Stimulated activated CD4-positive, alpha-beta T cell treated with anti-CD3 and anti-CD28 coated beads, Interleukin-12 subunit alpha, Interleukin-12 subunit beta, amount 100 ng/mL, for 24 hours (primary cell): ENCODE data around the gene EPHB1.
"Not testable (repeated sequence)": the region's sequence is repeated elsewhere in the genome, so short reads cannot be mapped to it uniquely, and the experiment has no call there.

Source experiments
- DNase-seq, 2 experiments: peaks; one replicate each; pipeline ENCODE4 v3.0.0-alpha.2; 2020; ENCODE audit warnings: low read depth in 2 of 2

The EPHB1 gene

DNA sequence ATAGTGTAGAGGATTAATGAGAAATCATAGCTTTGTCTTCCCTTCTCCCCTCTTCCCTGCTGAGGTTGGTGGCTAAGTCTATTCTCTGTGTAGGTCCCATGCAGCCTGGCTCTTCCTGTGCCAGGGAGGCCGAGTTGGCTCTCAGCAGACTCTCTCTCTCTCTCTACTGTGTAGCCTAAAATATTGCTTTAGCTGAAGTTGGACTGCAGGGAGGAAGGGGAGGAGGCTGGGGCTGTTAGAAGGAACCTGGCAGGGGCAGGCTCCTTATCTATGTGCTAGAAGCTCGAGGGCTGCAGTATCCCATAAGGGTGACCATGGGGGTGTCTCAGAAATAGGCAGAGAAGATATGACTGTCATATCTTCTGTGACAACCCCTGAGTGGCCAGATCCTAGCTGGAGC lies 160.8 kb downstream of the EPHB1 start:
- no peak for DNase-seq

DNA sequence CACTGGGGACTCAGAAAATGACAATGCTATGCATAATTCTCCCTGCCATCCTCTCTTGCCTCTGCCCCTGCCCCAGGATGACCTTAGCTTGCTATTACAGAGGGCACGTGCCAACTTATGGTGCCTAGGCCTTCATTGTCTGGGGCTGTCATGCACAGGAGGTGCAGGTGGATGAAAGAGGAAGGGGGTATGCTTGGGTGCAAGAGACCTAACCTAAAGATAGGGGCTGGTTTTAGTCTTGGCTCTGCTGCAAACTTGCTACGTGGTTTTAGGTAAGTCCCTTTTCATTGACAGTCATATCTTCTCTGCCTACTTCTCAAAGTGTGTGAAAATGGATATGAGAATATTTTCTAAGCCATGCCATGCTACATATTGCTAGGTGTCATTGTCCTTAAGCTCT lies 161.3 kb downstream of the EPHB1 start:
- no peak for DNase-seq

DNA sequence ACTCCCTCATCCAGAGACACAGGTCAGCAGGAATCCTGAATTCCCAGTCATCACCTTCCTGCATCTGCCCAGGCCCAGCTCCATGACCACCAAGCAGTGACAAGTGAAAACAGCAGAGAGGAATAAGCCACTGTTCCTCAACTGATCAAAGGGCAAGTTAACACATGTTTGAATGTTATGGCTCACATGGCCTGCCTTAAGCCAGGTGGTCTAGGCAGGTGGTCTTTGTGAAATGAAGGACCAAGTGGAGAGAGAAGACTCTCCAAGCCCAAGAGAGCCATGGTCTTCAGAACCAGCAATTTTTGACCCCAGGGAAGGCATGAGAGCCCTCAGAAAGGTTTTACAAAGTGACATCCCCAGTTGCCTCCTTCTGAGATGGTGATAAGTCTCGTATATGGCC lies 161.8 kb downstream of the EPHB1 start:
- no peak for DNase-seq

DNA sequence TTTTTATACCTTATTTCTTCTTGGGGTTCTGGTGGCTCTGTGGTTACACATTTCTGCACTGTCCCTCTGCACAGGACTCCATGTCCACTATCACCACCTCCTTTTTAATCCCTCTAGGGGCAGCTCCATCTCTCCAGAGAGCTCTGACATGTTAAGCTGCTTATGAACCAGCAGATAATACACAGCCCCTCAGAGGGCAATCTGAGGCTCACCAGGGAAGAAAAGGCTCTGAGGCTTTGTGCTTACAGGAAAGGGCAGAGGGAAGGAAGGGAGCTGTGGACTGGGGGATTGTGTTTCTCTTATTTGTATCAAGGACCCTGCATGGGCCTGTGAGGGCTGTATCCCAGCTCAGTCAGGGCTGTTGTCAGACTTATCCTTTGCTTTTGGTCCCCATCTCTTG lies 164.5 kb downstream of the EPHB1 start:
- no peak for DNase-seq

DNA sequence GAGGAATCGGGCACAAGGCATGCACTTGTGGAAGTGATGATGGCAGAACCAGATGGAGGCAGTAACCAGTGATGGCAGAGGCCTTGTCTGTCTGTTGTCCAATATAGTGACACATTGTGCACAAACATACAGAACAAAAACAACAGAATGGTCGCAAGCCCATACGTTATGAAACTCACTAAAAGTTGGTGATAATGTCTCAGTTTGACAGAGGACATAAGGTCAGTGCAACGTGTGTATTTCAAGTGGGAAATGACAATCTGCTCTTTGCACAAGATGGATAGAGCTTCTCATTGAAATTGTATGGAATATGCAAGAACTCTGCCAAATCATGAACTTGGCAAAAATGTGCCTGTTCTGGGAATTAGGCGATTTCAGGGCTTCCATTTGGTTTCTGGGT lies 169.2 kb downstream of the EPHB1 start:
- no peak for DNase-seq

DNA sequence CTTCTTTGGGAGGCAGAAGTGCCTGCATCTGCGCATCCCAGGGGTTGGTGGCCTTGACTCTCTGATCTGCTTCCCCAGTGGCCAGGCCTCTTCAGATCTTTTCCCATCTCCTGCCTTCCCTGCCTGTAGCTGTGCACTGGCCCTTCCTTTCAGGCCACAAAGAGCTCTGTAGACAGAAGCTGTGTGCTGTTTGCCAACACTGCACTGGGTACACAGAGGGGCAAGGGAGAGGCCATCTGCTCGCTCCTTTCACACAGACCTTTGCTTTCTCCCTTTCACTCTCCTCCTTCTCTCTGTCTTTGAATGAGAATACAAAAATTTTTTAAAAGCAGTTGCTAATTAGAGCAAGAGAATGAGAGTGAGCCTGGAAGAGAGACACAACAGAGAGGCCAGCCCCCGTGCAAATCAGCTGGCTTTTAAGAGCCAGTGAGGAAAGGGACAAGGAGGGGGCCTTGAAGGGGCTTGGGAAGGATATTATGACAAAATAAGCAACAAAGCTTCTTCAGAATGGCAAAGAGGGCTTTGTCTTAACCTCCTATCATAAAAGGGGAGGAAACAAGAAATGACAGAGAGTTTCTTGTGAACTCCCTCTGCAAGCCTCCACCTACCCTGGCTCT lies 170.9 kb downstream of the EPHB1 start:
- no peak for DNase-seq

DNA sequence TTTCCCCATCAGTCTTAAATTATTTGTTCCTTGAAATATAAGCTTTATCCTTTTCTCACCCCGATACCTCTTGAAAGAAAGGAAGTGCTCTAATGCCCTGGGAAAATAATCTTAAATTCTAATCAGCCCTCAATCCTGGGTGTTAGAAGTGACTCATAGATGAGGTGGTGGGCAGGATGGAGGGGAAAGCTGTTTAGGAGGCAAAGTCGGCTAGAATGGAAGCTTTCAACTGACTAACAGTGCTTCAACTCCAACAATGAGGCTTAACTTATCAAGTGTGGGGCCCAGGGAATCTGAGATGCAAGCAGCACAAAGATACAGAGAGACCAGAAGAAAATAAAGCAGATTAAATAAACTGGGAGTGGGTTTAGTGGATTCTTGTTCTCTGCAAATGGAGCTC lies 175.8 kb downstream of the EPHB1 start:
- DNase-seq, result no peak

DNA sequence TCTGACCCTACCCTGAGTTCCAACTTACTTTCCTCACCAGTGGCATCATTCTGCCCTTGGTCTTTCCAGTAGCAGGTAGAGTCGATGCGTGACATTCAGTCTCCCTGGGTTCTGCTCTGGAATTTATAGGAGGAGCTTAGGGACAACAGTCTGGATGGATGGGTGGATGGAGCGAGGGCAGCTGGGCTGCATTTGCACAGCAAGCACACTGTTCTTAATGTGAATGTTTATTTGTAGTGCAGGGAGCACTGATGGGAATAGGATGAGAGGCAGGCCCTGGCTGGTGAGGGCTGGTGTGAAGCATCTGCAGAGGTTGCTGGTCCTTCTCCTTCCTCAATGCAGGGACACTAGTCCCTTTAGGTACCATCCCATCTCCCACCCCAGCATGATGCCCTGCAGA lies 176.2 kb downstream of the EPHB1 start:
- no peak for DNase-seq

DNA sequence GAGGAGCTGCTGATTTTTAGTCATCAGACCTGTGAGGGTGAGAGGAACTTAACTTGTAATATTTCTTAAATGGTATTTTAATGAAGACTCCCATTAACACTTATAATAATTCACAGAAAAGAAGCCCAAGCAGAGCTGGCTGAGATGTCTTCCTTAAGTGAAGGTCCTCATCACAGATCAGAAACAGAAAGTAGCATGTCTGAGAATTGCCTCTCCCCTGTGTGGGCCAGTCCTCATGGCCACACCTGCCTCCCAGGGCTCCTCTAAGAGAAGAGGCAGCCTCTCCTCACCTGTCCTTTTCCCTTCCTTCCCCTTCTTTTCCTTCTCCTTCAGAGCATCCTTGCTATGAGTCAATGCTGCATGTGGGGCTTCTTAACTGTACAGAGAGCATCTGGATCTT lies 176.8 kb downstream of the EPHB1 start:
- DNase-seq, result not testable (repeated sequence)

DNA sequence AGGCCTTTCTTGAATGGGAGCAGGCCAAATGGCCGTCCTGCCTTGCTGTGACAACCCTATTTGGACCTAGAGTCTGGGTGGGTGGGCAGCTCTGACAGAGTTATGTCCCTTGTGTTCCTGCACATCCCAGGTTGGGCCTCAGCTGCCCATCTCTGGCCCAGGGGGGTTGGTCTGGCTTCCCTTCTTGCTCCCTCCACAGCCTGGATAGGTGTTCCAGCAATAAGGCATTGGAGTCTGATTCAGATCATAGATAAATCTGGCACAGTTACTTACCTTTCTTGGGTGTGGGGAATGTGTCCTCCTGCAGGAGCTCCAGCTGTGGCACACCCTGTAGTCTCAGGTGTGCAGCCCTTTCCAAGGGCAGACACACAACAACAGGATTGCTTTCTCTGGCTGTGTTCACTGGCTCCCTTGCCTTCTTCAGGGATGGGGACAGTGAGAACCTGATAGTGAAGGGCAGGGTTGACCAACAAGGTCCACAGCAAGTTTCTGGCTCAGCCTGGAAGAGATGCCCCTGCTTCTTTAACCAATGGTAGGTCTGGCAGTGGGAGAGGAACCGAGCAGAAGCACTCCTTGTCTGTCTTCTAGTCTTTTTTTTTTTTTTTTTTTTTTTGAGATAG lies 177.9 kb downstream of the EPHB1 start:
- DNase-seq, result no peak

DNA sequence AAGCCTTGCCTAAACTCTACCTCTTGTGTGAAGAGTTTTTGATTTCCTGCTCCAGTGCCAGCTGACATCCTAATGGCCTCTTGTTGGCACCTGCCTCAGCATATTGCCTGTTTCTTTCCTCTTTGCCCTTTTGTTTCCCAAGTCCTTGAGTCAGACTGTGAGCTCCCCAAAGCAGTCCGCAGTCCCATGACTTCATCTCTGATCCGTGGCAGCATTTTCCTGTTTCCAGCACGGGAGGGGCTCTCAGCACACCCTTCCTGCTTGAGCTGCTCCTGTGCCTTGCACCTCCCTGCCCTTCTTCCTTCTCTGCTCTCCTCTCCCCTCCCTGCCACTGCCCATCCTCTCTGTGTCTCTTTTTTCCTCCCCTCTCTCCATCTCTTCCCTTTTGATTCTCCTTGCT lies 179.6 kb downstream of the EPHB1 start:
- DNase-seq, result no peak

DNA sequence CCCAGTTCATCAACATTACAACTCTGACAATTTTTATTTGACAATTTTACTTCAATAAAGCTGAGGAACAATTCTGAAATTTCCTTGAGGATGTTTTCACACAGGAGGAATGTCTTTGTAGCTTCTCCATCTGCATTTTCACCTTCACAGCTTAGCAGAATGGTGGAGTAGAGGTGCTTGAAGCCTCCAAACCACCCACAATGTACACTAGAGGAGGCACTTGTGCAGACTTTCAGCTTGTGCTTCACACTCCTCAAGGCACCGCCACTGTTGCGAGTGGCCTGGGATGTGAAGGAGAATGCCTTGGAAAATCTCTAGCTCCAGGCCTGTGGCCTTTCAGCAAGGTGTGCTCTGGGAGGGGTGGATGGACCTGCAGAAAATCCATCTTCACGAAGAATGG lies 181.9 kb downstream of the EPHB1 start:
- DNase-seq, result no peak

DNA sequence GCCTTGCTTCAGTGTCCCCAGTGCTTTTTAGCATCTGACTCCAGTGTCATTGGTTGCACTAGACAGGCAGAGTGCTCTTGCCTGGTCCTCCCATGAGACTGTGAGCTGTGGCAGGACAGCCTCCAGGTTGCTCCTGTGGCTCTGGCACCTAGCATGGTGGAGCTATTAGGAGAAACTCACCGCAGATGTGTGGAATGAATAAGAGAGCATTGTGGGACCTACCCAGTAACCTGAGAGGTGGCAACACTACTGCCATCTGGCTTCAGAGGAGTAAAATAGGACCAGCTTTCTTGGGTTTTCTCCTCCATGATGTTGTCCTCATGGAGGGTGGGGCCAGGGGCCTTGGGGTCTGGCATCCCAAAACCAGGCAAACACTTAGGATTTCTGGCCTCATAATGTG lies 183.6 kb downstream of the EPHB1 start:
- DNase-seq, result no peak

DNA sequence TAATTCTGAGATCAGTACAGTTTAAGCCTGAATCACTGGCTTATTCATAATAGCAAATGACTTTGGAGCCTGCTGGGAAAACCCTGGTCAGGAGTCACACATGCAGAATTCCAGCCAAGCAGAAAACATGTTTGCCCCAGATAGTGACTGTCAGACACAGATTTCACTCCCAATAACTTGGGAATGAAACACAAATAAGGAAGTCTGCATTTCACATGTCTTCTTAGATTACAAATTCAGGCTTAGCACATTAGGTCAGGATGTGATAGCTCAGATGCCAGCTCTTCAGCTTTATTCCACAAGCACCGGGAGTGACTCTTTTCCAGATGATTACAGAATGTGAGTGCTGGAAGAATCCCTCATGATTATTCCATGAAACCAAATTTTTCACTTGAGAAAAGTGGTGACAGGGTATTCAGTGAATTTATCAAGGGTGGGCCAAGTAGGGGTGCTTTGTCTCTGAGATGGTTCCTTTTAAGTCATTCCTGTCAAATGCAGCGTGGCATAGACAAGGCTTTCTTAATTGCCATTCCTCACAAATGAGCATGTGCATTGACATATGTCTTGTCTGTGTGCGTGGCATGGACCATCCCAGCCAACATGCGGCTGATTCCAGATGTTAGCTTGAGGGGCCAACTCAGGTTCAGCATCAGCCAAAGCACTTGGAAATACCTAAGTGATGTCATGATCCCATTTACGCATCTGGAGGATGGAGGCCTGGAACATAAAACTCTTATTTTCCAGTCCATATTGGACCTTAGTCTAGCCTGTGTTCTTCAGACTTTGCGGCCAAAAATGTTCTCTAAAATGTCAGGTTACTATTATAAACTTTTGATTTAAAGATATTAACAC lies 191.0 kb downstream of the EPHB1 start:
- no peak for DNase-seq

DNA sequence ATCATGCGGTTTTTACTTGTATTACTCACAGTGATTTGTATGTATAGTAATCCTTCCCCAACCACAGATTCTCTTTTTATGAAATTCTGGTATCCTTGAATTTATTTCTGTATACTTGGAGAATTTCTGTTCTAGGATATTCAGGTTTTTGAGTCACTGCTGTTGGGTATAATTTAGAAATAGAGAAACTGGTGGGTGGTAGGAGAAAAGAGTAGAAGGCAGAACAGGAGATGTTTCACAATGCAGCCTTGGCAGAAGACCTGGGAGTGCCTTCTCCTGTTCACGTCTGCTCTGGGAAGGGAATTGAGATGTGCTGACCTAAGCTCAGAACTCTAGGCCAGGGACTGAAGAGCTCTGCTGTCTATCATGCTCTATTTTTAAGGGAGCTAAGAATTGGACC lies 193.6 kb downstream of the EPHB1 start:
- DNase-seq, result no peak

DNA sequence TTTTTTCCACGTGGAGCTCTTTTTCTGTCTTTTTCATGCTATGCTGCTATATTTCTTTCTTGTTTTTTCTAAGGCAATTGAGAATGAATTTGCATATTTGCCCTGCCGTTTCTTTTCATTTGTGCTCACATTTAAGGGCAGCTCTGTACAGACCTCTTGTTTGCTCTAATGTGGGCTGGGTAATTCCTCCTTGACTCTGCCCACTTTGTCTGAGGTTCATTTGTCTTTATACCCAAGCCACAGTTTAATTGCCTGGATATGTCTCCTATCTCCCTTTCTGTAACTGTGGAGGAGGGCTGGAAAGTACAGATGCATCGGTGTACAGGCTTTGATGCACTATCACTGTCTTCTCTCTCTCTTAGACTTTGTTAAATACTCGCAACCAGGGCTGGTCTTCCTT lies 195.9 kb downstream of the EPHB1 start:
- no peak for DNase-seq

DNA sequence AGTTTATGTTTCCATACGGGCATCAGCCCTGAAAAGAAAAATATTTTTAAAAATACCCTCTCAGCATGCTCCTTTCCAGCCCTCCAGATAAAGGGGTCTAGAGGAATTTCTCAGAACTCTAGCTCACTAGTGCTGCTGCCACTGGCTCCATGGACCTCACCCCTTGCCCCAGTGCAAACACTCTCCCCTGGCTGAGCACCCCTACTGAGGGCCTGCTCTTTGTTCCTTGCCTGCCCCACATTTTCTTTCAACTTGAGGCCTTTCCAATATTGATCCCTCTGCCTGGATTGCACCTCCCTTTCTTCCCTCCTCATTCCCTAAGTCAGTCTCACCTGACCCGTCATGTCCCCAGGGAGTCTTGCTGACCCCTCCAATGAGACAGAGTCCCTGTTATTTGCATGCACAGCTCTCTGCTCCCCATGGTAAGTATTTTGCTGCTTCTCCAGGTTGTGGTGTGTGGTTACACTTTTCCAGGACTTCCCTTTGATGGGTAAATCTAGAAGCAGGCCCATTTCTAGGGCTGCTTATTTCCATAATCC lies 196.5 kb downstream of the EPHB1 start:
- DNase-seq, result no peak

DNA sequence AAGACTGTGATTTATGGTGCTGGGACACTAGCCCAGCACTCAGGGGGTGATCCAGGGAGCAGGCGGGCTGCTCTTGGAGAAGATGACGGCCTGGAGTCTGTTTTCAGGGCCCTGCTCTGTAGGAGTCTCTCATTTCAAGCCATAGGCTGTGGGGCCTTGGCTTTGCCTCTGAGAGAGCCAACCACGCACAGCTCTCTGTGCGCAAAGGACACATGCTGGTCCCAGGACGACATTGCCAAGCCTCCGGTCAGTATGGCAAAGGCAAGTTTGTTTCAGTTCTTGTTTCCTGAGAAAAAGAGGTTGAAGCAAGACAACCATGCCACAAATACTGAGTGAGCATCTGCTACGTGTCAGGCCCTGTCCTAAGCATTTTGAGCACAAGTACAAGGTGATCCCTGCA lies 197.1 kb downstream of the EPHB1 start:
- DNase-seq, result no peak

DNA sequence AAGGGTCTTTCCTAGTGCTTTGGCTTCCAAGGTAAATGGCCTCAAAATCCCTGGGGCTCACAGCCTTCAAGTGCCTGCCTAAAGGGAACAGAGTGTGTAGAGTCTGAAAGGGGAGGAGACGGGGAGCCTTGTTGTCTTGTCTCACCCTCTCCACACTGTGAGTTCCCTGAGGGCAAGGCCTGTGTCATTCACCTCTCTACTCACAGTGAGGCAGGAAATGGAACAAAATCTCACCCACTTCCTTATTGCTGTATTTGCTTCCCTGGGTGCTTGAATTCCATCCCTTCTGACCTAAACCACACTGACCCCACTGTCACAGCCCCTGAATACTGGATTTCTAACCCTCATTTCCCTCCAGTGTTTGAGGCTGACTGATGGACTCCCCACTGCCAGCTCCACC lies 197.5 kb downstream of the EPHB1 start:
- no peak for DNase-seq

DNA sequence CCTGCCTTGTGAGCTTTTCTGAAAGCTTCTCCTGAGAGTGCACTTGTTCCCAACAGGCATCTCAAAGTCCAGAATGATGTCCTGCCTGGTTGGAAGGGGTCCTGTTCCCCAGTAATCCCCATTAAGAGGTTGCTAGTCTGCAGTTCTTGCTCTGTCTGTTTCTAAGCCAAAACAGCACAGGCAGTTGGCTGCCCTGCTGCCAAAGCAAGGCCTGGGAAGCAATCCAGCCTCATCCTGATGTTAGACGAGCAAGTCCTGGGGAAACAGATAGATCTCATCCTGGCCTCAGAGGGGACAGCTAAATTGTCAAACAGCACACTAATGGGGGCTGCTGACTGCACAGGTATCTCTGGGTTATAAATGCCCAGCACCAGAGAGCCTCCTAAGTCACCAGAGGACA lies 198.0 kb downstream of the EPHB1 start:
- no peak for DNase-seq

DNA sequence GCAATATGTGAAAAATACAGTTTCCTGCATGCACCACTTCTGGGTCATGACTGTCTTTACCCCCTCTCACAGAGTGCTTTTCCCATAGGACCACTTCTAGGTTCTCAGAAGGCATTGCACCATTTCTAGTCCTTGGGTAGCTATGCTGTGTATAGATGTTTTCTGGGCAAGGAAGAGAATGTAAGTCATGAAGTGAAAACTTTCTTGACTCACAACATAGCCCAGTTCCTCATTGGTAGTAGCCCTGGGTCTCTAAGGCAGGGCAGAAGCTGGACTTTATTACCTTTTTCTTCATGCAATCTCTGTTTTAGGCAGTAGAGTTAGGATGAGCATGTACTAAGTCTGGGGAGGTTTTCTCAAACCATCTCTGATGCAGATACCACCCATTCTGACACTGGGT lies 203.1 kb downstream of the EPHB1 start:
- DNase-seq, result no peak

DNA sequence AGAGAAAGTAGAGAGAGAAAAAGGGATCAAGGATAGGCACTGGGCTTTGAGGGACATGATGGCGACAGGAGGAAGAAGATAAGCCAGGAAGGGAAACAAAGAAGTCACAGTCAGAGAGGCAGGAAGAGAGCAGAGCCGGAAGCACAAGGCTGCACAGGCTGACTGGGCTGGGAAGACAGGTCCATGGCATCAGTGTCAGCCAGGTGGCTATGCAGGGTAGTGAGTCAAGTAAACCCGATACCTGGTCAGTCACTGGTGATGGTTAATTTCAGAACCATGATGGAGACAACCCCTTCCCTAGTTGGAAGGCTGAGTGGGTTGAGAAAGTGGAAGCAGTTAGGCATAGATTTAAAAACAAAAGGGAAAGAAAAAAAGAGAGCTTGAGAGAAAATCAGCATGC lies 203.8 kb downstream of the EPHB1 start:
- DNase-seq, result no peak

DNA sequence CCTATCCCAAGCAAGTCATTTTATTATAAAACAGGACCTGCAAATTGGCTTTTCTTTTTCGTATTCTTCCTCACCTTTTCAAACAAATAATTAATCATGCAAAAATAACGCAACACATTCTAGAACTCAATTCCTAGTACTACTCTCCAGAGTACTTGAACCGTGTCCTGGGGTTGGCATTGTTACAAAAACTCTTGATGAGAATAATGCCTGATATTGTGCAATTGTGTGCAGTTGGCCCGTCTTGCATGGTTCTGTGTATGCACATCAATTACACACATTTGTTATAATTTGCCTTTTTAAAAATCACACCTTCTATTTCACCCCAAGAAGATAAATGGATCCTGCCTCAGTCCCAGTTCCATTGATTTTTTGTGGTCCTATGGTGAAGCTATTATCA lies 205.4 kb downstream of the EPHB1 start:
- DNase-seq, result no peak
